HepG2 (cell line): ENCODE results near the gene CBX2. TPM values are rescaled to one million over a fixed set of nuclear protein-coding genes. Genes with fewer than 3 reads are reported as not detected.

Experiments
- ATF7-NPFF ChIP-seq: sonication (generic); formaldehyde crosslinking; IDR thresholded peaks from 2 replicates; pipeline ENCODE4 v1.8.1; 2023; ENCODE audit warnings: mild to moderate bottlenecking, low read depth, missing genetic modification reagents, moderate library complexity
- ATM ChIP-seq: fragments of 450-650 bp; IDR thresholded peaks from 2 replicates; pipeline ENCODE4 v1.7.1; 2017; ENCODE audit warnings: mild to moderate bottlenecking, borderline replicate concordance
- CEBPB ChIP-seq: IDR thresholded peaks from 2 replicates; pipeline ENCODE4 v1.6.1; 2011; ENCODE audit warnings: low read depth, low read length, improper control_type of control experiment, borderline replicate concordance
- ERF ChIP-seq: IDR thresholded peaks from 2 replicates; pipeline ENCODE4 v1.6.1; 2018; ENCODE audit warnings: missing biosample characterization, missing genetic modification reagents
- FOXC1 ChIP-seq: sonication (generic); formaldehyde crosslinking; IDR thresholded peaks from 2 replicates; pipeline ENCODE4 v1.8.0; 2022; ENCODE audit warnings: mild to moderate bottlenecking, missing genetic modification reagents, borderline replicate concordance
- MIER3 ChIP-seq: IDR thresholded peaks from 2 replicates; pipeline ENCODE4 v1.6.1; 2016; ENCODE audit warnings: missing compliant biosample characterization, borderline replicate concordance
- NFATC3 ChIP-seq: sonication (generic); formaldehyde crosslinking; IDR thresholded peaks from 2 replicates; pipeline ENCODE4 v1.5.1; 2020; ENCODE audit warnings: mild to moderate bottlenecking, missing genetic modification reagents
- NR2F6 ChIP-seq, 2 experiments: IDR thresholded peaks; 2 replicates each; pipeline ENCODE4 v1.6.1; 2016; ENCODE audit warnings: antibody characterized with exemption in 1 of 2, mild to moderate bottlenecking in 1 of 2
- NRL ChIP-seq: sonication (generic); formaldehyde crosslinking; IDR thresholded peaks from 2 replicates; pipeline ENCODE4 v1.5.0; 2020; ENCODE audit warnings: missing genetic modification reagents, mild to moderate bottlenecking, moderate library complexity, borderline replicate concordance
- PCBP1 ChIP-seq: fragments of 200-400 bp; formaldehyde crosslinking; IDR thresholded peaks from 2 replicates; pipeline ENCODE4 v1.6.1; 2017; ENCODE audit warnings: mild to moderate bottlenecking, low read depth, low read length, borderline replicate concordance
- SRF ChIP-seq: IDR thresholded peaks from 2 replicates; pipeline ENCODE4 v1.6.1; 2011; ENCODE audit warnings: mild to moderate bottlenecking, low read depth, low read length, moderate library complexity
- SRSF9 ChIP-seq: fragments of 200-400 bp; formaldehyde crosslinking; IDR thresholded peaks from 2 replicates; pipeline ENCODE4 v1.6.1; 2018; ENCODE audit warnings: borderline replicate concordance, mild to moderate bottlenecking, low read depth, low read length; ENCODE audit not compliant: insufficient read depth, poor library complexity, severe bottlenecking
- ZNF280B ChIP-seq: sonication (generic); formaldehyde crosslinking; IDR thresholded peaks from 2 replicates; pipeline ENCODE4 v1.5.0; 2020; ENCODE audit warnings: missing genetic modification reagents, mild to moderate bottlenecking, borderline replicate concordance
- ZNF383 ChIP-seq: sonication (generic); formaldehyde crosslinking; IDR thresholded peaks from 2 replicates; pipeline ENCODE4 v1.4.0; 2020; ENCODE audit warnings: missing genetic modification reagents, mild to moderate bottlenecking, borderline replicate concordance
- ZNF598 ChIP-seq: sonication (generic); formaldehyde crosslinking; IDR thresholded peaks from 2 replicates; pipeline ENCODE4 v1.5.1; 2020; ENCODE audit warnings: mild to moderate bottlenecking, missing genetic modification reagents, borderline replicate concordance
- ZNF629 ChIP-seq: sonication (generic); formaldehyde crosslinking; conservative IDR thresholded peaks from 2 replicates; pipeline ENCODE4 v1.5.0; 2020; ENCODE audit warnings: missing genetic modification reagents
- ZNF687 ChIP-seq: sonication (generic); formaldehyde crosslinking; IDR thresholded peaks from 2 replicates; pipeline ENCODE4 v1.5.1; 2020; ENCODE audit warnings: mild to moderate bottlenecking, missing genetic modification reagents, moderate library complexity
- ZNF737 ChIP-seq: sonication (generic); formaldehyde crosslinking; IDR thresholded peaks from 2 replicates; pipeline ENCODE4 v1.5.0; 2020; ENCODE audit warnings: missing genetic modification reagents, mild to moderate bottlenecking, borderline replicate concordance
- polyA plus RNA-seq, 8 experiments: library from polyadenylated mRNA; depleted of rRNA in 3 of 8; stranded (reverse) in 7 of 8; unstranded in 1 of 8; fragments of >200 nt; fragmentation: Illumina TruSeq in 4 of 8; extraction: Trizol in 4 of 8; gene quantifications; 2 replicates each; pipeline versions ENCODE4 v1.2.1 to v1.2.3, GENCODE V29; 2011 to 2016; ENCODE audit warnings: low read depth in 4 of 8, missing spikeins in 1 of 8, mixed read lengths in 1 of 8; ENCODE audit not compliant: insufficient read depth in 1 of 8
- total RNA-seq, 5 experiments: library from RNA; depleted of rRNA; stranded (reverse); fragments of >200 nt; fragmentation: Illumina TruSeq; extraction: Trizol; gene quantifications; 2 replicates each; pipeline ENCODE4 v1.2.3, GENCODE V29; 2016; ENCODE audit warnings: low read depth in 1 of 5
- TF ChIP-seq, protein P1 (sequence below): sonication (generic); formaldehyde crosslinking; IDR thresholded peaks from 2 replicates; pipeline ENCODE4 v1.5.1; 2020; ENCODE audit warnings: mild to moderate bottlenecking, missing genetic modification reagents
- TF ChIP-seq, protein P2 (sequence below): IDR thresholded peaks from 2 replicates; pipeline ENCODE4 v1.6.1; 2012; ENCODE audit warnings: inconsistent platforms

CBX2 gene
- total and polyA plus RNA-seq, 2 of the 13 experiments (the other 11 are each of a cell fraction or from before 2014, with no cell fraction given) = 14.5 to 31.1 TPM

GRCh38 chr17:79779084-79779529 lies 1.2 kb downstream of the CBX2 start (continued):
- TF ChIP-seq, protein P1, sequence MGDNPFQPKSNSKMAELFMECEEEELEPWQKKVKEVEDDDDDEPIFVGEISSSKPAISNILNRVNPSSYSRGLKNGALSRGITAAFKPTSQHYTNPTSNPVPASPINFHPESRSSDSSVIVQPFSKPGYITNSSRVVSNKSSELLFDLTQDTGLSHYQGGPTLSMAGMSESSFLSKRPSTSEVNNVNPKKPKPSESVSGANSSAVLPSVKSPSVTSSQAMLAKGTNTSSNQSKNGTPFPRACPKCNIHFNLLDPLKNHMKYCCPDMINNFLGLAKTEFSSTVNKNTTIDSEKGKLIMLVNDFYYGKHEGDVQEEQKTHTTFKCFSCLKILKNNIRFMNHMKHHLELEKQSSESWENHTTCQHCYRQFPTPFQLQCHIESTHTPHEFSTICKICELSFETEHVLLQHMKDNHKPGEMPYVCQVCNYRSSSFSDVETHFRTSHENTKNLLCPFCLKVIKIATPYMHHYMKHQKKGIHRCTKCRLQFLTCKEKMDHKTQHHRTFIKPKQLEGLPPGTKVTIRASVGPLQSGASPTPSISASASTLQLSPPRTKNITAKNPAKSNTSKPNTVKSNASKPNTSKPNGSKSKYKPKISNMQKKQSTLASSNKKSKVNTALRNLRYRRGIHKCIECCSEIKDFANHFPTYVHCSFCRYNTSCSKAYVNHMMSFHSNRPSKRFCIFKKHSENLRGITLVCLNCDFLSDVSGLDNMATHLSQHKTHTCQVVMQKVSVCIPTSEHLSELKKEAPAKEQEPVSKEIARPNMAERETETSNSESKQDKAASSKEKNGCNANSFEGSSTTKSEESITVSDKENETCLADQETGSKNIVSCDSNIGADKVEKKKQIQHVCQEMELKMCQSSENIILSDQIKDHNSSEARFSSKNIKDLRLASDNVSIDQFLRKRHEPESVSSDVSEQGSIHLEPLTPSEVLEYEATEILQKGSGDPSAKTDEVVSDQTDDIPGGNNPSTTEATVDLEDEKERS (CRISPR knock-in tag) = no peak
- TF ChIP-seq CEBPB (no peak), MIER3 (no peak), NFATC3 (CRISPR knock-in tag) (no peak), ATF7-NPFF (CRISPR knock-in tag) (no peak), ATM (no peak), ZNF629 (CRISPR knock-in tag) (no peak), PCBP1 (0 out of 2 replicates have a peak, but pooled peaks have one; percentile 54), SRSF9 (no peak), ZNF280B (CRISPR knock-in tag) (no peak), ERF (CRISPR knock-in tag) (no peak), ZNF737 (CRISPR knock-in tag) (no peak), FOXC1 (no peak), ZNF383 (CRISPR knock-in tag) (no peak), NR2F6 (IDR thresholded peaks at IDR 0.05) (no peak), NR2F6 (CRISPR knock-in tag; IDR thresholded peaks at IDR 0.05) (no peak), ZNF687 (CRISPR knock-in tag) (0 out of 2 replicates have a peak, but pooled peaks have one; percentile 37), ZNF598 (CRISPR knock-in tag) (no peak), NRL (CRISPR knock-in tag) (peak; percentile 55; the same call in 1 of the 2 replicates), SRF (no peak)
- TF ChIP-seq, protein P2, sequence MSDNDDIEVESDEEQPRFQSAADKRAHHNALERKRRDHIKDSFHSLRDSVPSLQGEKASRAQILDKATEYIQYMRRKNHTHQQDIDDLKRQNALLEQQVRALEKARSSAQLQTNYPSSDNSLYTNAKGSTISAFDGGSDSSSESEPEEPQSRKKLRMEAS = no peak
